ENCODE results near the gene DOC2B. TPM values are rescaled to one million over a fixed set of nuclear protein-coding genes. Genes with fewer than 3 reads are reported as not detected.

DOC2B gene
- total RNA-seq = 10 to 100 TPM in 3 of 4 donors, 1 to 10 TPM in 1; 4.4 to 11.5 (median 10.6) TPM

DNA sequence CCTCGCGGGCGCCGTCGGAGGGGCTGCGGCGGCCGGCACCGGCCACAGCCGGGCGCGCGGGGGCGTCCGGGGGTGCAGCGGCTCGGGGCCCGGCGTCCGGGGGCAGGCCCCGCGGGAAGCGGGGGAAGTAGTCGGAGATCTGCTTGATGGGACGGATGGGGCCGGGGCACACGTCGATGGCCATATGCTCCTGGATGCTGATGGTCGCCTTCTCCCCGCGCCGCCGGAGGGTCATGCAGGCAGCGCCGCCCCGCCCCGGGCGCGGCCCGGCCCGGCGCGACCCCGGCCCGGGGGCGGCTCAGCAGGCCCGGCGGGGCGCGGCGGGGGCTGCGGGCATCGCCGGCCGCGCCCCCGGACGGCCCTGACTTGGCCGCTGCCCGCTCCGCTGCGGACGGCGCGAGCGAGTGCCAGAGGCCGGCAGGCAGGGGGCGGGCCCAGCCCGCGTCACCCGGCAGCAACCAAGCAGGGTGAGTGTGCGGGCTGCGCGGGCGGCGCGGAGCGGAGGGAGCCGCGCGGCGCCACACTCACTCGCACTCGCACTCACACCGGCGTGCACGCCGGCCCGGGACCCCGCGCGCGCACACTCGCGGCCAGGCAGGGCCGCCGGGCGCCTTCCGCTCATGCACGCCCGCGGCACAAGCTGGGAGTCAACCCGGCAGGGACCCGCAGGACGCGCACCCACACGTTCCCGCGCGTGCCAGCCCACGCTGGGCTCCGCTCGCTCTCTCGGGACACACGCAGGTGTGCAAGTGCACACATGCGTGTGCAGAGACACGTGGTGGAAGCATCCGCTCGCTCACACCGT lies at the start of gene DOC2B:
Gene DOC2B, minus strand, starts transcription at position 406 of the 805 bp plus-strand sequence. Its CDS starts 171 bp downstream, at position 235.
- Histone ChIP-seq H3K27me3 (peaks cover 88% of the 10 kb centered on the region), H3K27ac (peak within 1 kb of the TSS in 3 of 4 donors; percentile 63 to 80 (median 65)), H3K9me3 (no peaks in the 10 kb centered on the region), H3K4me1 (peaks cover 0 to 39% (median 4%) of the 10 kb centered on the region in 3 donors), H3K36me3 (no peaks in the 10 kb centered on the region), H3K4me3 (peak within 1 kb of the TSS; percentile 23 to 56)
- 39% methylated on average over 3 of the region's 120 CpGs; no CpG with 5 or more reads in 1 of the 2 donors for WGBS, 2 donors (ENCODE audit: low coverage in 1 of 2)
- ATAC-seq = peak; percentile 86
- TF ChIP-seq, protein P1, sequence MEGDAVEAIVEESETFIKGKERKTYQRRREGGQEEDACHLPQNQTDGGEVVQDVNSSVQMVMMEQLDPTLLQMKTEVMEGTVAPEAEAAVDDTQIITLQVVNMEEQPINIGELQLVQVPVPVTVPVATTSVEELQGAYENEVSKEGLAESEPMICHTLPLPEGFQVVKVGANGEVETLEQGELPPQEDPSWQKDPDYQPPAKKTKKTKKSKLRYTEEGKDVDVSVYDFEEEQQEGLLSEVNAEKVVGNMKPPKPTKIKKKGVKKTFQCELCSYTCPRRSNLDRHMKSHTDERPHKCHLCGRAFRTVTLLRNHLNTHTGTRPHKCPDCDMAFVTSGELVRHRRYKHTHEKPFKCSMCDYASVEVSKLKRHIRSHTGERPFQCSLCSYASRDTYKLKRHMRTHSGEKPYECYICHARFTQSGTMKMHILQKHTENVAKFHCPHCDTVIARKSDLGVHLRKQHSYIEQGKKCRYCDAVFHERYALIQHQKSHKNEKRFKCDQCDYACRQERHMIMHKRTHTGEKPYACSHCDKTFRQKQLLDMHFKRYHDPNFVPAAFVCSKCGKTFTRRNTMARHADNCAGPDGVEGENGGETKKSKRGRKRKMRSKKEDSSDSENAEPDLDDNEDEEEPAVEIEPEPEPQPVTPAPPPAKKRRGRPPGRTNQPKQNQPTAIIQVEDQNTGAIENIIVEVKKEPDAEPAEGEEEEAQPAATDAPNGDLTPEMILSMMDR (IDR thresholded peaks at IDR 0.05) = peak in 1 of 4 experiments; percentile 21
- no peak for TF ChIP-seq POLR2A (IDR thresholded peaks at IDR 0.05)

DNA sequence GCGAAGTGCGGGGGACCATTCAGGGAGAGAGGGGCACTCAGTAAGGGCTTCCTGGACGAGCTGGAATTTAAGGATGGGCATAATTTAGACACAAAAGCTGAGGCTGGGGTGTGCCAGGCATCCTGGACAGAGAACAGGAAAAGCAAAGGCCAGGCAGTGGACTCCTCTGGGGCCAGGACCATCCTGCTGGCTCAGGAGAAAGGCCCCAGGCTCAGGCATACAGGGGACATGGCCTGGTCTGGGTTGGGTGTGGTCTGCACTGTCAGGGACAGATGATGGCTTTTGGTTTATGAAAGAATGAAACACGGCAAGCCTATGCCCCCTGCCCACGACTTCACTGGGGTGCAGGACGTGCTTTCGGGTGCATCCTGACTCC lies 48.9 kb upstream of the DOC2B start:
- no peak for ATAC-seq
- 87 to 96% methylated on average over 5 of the region's 7 CpGs for WGBS, 2 donors (ENCODE audit: low coverage in 1 of 2)
- no peaks in the 10 kb centered on the region for H3K9me3 ChIP-seq
- peak overlapping the region in 1 of 4 donors; percentile 59 for H3K27ac ChIP-seq
- H3K27me3 ChIP-seq = peaks cover 7% of the 10 kb centered on the region
- TF ChIP-seq EP300 (IDR thresholded peaks at IDR 0.05) (no peak), POLR2AphosphoS5 (IDR thresholded peaks at IDR 0.05) (no peak), POLR2A (IDR thresholded peaks at IDR 0.05) (no peak)
- TF ChIP-seq, protein P1 (IDR thresholded peaks at IDR 0.05) = no peak
- H3K4me3 ChIP-seq = no peak overlapping the region
- H3K36me3 ChIP-seq = no peaks in the 10 kb centered on the region
- no peaks in the 10 kb centered on the region for H3K4me1 ChIP-seq

DNA sequence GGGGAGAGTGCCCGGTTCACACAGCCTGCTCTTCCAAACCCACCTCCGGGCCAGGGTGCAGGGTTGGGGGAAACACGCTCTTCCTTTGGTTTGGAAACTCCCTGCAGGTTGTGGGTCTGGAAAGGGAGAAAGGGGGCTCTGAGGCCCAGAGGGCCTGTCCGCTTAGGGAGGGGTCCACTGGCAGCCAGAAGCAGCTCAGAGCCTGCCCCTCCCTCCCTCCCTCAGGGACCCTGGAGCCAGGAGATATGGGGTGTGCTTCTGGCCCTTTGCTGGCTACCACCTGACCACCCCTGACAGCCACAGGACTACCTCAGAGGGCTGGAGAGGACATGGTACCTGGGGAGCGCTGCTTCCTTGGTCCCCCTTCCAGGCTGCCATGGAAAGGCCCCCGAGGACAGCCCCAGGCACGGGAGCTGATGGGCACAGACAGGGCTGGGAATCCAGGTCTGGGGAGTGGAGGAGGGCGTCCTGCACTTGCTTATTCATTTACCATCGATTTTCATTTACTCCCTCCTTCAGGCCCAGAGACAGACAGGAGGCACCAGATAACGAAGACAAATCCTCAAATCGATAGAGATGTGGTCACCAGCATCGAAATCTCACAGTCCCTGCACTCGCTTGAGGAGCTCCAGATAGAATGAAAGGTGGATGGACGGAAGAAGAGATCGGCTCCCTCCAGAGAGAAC lies 48.4 kb upstream of the DOC2B start:
- no peak for TF ChIP-seq EP300 (IDR thresholded peaks at IDR 0.05)
- TF ChIP-seq, protein P1 (IDR thresholded peaks at IDR 0.05) = no peak
- no peak for TF ChIP-seq POLR2AphosphoS5 (IDR thresholded peaks at IDR 0.05)
- no peak for TF ChIP-seq POLR2A (IDR thresholded peaks at IDR 0.05)
- H3K4me1 ChIP-seq = no peaks in the 10 kb centered on the region
- no peaks in the 10 kb centered on the region for H3K36me3 ChIP-seq
- ATAC-seq = no peak
- H3K9me3 ChIP-seq = no peaks in the 10 kb centered on the region
- no peak overlapping the region for H3K4me3 ChIP-seq
- H3K27me3 ChIP-seq = peaks cover 7% of the 10 kb centered on the region
- H3K27ac ChIP-seq = peak overlapping the region in 2 of 4 donors; percentile 24 to 59
- 75 to 81% methylated on average over 6 to 10 of the region's 15 CpGs for WGBS, 2 donors (ENCODE audit: low coverage in 1 of 2)

DNA sequence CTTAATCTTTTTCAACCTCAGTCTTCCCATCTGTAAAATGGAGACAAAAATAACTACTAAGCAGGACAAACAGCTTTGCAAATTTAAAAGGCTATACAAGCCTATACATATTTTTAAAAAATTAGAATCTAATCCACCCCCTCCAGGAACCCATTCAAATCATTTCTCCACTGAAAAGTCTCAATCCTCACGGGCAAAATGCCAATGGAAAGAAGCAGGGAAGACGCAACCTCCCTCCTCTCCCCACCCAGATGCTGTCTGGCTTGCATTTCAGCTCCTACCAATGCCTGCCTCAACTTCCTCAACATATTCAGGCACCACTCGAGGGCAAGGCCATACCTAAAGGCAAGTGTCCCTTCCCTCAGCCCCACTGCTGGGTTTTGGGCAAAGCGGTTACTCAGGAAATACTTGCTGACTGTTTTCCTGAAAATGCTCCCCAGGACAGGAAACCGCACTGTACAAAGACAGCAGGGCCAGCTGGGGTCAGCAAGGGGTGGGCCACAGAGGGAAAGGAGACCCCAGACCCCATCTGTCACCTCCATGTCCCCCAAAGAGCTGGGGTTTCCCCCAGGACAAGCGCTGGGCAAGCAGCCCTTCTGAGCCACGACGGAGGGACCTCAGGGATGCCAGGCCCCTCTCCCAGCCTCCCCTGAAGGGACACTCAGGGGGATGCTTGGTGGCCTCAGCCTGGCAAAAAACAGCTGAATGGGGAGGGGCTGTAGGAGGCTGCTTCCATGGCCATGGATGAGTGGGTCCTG lies 47.7 kb upstream of the DOC2B start:
- 40 to 41% methylated on average over 1 to 2 of the region's 8 CpGs for WGBS, 2 donors (ENCODE audit: low coverage in 1 of 2)
- no peaks in the 10 kb centered on the region for H3K9me3 ChIP-seq
- peaks cover 7% of the 10 kb centered on the region for H3K27me3 ChIP-seq
- peak overlapping the region in 1 of 4 donors; percentile 59 for H3K27ac ChIP-seq
- no peaks in the 10 kb centered on the region for H3K4me1 ChIP-seq
- no peak overlapping the region for H3K4me3 ChIP-seq
- H3K36me3 ChIP-seq = no peaks in the 10 kb centered on the region
- ATAC-seq = no peak
- TF ChIP-seq, protein P1 (IDR thresholded peaks at IDR 0.05) = no peak
- TF ChIP-seq POLR2A (IDR thresholded peaks at IDR 0.05) = no peak
- TF ChIP-seq POLR2AphosphoS5 (IDR thresholded peaks at IDR 0.05) = no peak
- no peak for TF ChIP-seq EP300 (IDR thresholded peaks at IDR 0.05)

Data from gastroesophageal sphincter (tissue), 4 donors.